ENCODE results near the gene PLRG1.

DNA sequence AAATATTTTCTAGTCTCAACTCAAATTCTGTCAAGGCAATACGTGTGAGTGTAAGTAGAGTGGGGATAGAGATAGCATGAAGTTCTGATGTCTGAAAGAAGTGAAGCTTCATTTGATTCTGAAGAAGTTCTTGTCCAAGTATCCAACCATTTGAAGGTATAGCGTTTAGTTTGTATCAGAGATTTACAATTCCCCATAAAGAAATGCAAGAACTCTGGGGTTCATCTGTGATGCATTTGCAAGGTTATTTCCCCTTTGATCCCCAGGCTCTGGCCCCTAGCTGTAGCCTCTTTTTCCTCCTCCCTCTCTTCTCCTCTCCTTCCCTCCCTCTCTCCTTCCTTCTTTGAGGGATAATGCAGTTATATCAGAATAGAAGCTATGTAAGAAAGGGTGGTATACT lies 32.5 kb upstream of the PLRG1 start:
- TF ChIP-seq, protein P1, sequence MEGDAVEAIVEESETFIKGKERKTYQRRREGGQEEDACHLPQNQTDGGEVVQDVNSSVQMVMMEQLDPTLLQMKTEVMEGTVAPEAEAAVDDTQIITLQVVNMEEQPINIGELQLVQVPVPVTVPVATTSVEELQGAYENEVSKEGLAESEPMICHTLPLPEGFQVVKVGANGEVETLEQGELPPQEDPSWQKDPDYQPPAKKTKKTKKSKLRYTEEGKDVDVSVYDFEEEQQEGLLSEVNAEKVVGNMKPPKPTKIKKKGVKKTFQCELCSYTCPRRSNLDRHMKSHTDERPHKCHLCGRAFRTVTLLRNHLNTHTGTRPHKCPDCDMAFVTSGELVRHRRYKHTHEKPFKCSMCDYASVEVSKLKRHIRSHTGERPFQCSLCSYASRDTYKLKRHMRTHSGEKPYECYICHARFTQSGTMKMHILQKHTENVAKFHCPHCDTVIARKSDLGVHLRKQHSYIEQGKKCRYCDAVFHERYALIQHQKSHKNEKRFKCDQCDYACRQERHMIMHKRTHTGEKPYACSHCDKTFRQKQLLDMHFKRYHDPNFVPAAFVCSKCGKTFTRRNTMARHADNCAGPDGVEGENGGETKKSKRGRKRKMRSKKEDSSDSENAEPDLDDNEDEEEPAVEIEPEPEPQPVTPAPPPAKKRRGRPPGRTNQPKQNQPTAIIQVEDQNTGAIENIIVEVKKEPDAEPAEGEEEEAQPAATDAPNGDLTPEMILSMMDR (IDR thresholded peaks at IDR 0.05; ENCODE audit: low read depth, low read length, poor library complexity, severe bottlenecking) = no peak
- TF ChIP-seq EZH2phosphoT487 (IDR thresholded peaks at IDR 0.05; ENCODE audit: borderline replicate concordance, low read length) = no peak
